PC-3 (cell line): ENCODE results near the gene HPCA.

ENCODE experiments used
- CTCF ChIP-seq: fragments of 300-600 bp; sonication (generic); conservative IDR thresholded peaks from 2 replicates; pipeline ENCODE4 v1.5.1; 2017; ENCODE audit warnings: antibody characterized with exemption, low read depth, mild to moderate bottlenecking, low read length
- EZH2phosphoT487 ChIP-seq: fragments of 300-600 bp; sonication (generic); IDR thresholded peaks from 2 replicates; pipeline ENCODE4 v1.6.1; 2018; ENCODE audit warnings: mild to moderate bottlenecking, antibody characterized with exemption, low read length, borderline replicate concordance

- TF ChIP-seq CTCF, result no peak
- no peak for TF ChIP-seq EZH2phosphoT487
These were observed 43.1 kb downstream of the HPCA start for GRCh38 chr1:32929366-32929765.
